GM12892 (cell line): ENCODE results near the gene AP1AR.

Experiments used
- POLR2A ChIP-seq: IDR thresholded peaks from 2 replicates; pipeline ENCODE4 v1.6.1; 2011; ENCODE audit warnings: low read depth, low read length, control low read depth
- POLR2AphosphoS5 ChIP-seq: IDR thresholded peaks from 2 replicates; pipeline ENCODE4 v1.6.1; 2011; ENCODE audit warnings: low read depth, low read length, control low read depth

- TF ChIP-seq POLR2A (no peak), POLR2AphosphoS5 (no peak)
These were observed 9.2 kb upstream of the AP1AR start for GRCh38 chr4:112222219-112222955.
